ENCODE results near the gene CRYBB2.

GRCh38 chr22:25228822-25229221 is 9.4 kb downstream of the CRYBB2 start:
- no peak for TF ChIP-seq POLR2A (IDR thresholded peaks at IDR 0.05; ENCODE audit: extremely low read depth, insufficient read length)
- TF ChIP-seq, protein P1, sequence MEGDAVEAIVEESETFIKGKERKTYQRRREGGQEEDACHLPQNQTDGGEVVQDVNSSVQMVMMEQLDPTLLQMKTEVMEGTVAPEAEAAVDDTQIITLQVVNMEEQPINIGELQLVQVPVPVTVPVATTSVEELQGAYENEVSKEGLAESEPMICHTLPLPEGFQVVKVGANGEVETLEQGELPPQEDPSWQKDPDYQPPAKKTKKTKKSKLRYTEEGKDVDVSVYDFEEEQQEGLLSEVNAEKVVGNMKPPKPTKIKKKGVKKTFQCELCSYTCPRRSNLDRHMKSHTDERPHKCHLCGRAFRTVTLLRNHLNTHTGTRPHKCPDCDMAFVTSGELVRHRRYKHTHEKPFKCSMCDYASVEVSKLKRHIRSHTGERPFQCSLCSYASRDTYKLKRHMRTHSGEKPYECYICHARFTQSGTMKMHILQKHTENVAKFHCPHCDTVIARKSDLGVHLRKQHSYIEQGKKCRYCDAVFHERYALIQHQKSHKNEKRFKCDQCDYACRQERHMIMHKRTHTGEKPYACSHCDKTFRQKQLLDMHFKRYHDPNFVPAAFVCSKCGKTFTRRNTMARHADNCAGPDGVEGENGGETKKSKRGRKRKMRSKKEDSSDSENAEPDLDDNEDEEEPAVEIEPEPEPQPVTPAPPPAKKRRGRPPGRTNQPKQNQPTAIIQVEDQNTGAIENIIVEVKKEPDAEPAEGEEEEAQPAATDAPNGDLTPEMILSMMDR (IDR thresholded peaks at IDR 0.05; ENCODE audit: low read depth, low read length) = no peak
- no peak for TF ChIP-seq MYC (IDR thresholded peaks at IDR 0.05; ENCODE audit: low read depth, low read length)
